OCI-LY7 (cell line): ENCODE data around the gene MAG. TPM values are rescaled to one million over a fixed set of nuclear protein-coding genes. Genes with fewer than 3 reads are reported as not detected.

ENCODE experiments used
- BruUV-seq: library from RNA; stranded (reverse); fragments of 400-500 nt; replicated peaks from 2 replicates; lab custom pipeline; 2021; lab: Mats Ljungman, UMichigan
- CTCF ChIA-PET: fragments of 300-600 bp; sonication (Branson Sonifier 250); formaldehyde crosslinking; loops from one replicate; lab custom pipeline; 2022; ENCODE audit warnings: antibody characterized with exemption; ENCODE audit not compliant: unreplicated experiment; lab: Charles Lee
- POLR2A ChIA-PET: fragments of 300-600 bp; sonication (Branson Sonifier 250); formaldehyde crosslinking; loops from one replicate; lab custom pipeline; 2022; ENCODE audit warnings: antibody characterized with exemption; lab: Charles Lee
- DNase-seq: peaks from one replicate; pipeline ENCODE4 v3.0.0-alpha.2; 2015; ENCODE audit warnings: low spot score
- H2AFZ ChIP-seq: fragments of 200-600 bp; sonication (generic), shearing (Covaris generic); 2 replicates; pipeline ENCODE4 v1.6.1; 2014; ENCODE audit warnings: mild to moderate bottlenecking, antibody characterized with exemption, low read length, moderate library complexity
- H3K27ac ChIP-seq: fragments of 200-600 bp; sonication (generic); 2 replicates; pipeline ENCODE4 v1.5.1; 2014; ENCODE audit warnings: mixed run types, low read depth, mild to moderate bottlenecking, moderate library complexity, low read length, inconsistent platforms; ENCODE audit not compliant: poor library complexity, severe bottlenecking
- H3K36me3 ChIP-seq: fragments of 200-600 bp; sonication (generic); 2 replicates; pipeline ENCODE4 v1.6.1; 2014; ENCODE audit warnings: mild to moderate bottlenecking, antibody characterized with exemption, low read length, moderate library complexity, mixed read lengths; ENCODE audit not compliant: insufficient read depth
- H3K4me1 ChIP-seq: fragments of 200-600 bp; sonication (generic); 2 replicates; pipeline ENCODE4 v1.5.1; 2014; ENCODE audit warnings: mild to moderate bottlenecking, low read length; ENCODE audit not compliant: insufficient read depth, poor library complexity, severe bottlenecking
- H3K4me2 ChIP-seq: fragments of 200-600 bp; sonication (generic); 2 replicates; pipeline ENCODE4 v1.6.1; 2014; ENCODE audit warnings: mild to moderate bottlenecking, low read length
- H3K4me3 ChIP-seq: fragments of 200-600 bp; sonication (generic); 2 replicates; pipeline ENCODE4 v1.5.1; 2014; ENCODE audit warnings: mild to moderate bottlenecking, low read depth, low read length; ENCODE audit not compliant: poor library complexity, severe bottlenecking
- H3K79me2 ChIP-seq: fragments of 200-600 bp; sonication (generic); 2 replicates; pipeline ENCODE4 v1.6.1; 2016; ENCODE audit warnings: low read depth, mild to moderate bottlenecking, low read length, moderate library complexity, mixed read lengths; ENCODE audit not compliant: insufficient read depth
- H3K9me2 ChIP-seq: fragments of 200-600 bp; sonication (generic); 2 replicates; pipeline ENCODE4 v1.6.1; 2016; ENCODE audit warnings: mild to moderate bottlenecking, low read length, mixed read lengths; ENCODE audit not compliant: insufficient read depth
- H3K9me3 ChIP-seq: fragments of 200-600 bp; sonication (generic); 2 replicates; pipeline ENCODE4 v1.6.1; 2014; ENCODE audit warnings: mild to moderate bottlenecking, mixed run types, low read length, mixed read lengths
- H4K20me1 ChIP-seq: fragments of 200-600 bp; sonication (generic); 2 replicates; pipeline ENCODE4 v1.6.1; 2014; ENCODE audit warnings: mild to moderate bottlenecking, antibody characterized with exemption, low read length, moderate library complexity, mixed read lengths; ENCODE audit not compliant: insufficient read depth
- EZH2phosphoT487 ChIP-seq: fragments of 200-600 bp; sonication (generic); IDR thresholded peaks from 2 replicates; pipeline ENCODE4 v1.6.1; 2018; ENCODE audit warnings: low read depth, borderline replicate concordance, mild to moderate bottlenecking, mixed run types, antibody characterized with exemption, low read length, moderate library complexity, mixed read lengths
- intact Hi-C: fragments of 100-400 bp; cut with micrococcal nuclease; formaldehyde crosslinking; loops from one replicate; pipeline ENCODE4 v1.10.0; 2022; ENCODE audit not compliant: unreplicated experiment
- total RNA-seq, 2 experiments: library from RNA; depleted of rRNA in 1 of 2; stranded (reverse); fragments of >200 nt in 1 of 2; shearing (Covaris generic) in 1 of 2; gene quantifications; 2 replicates each; pipeline ENCODE4 v1.2.3, GENCODE V29; 2014 to 2022
- TF ChIP-seq, protein P1 (sequence below): fragments of 200-600 bp; sonication (generic); conservative IDR thresholded peaks from 2 replicates; pipeline ENCODE4 v1.5.1; 2014; ENCODE audit warnings: mild to moderate bottlenecking, antibody characterized with exemption, low read length, moderate library complexity, mixed read lengths

Gene MAG
- total RNA-seq, 2 experiments from 2014 or later, result 4.6 to 10.1 TPM

DNA sequence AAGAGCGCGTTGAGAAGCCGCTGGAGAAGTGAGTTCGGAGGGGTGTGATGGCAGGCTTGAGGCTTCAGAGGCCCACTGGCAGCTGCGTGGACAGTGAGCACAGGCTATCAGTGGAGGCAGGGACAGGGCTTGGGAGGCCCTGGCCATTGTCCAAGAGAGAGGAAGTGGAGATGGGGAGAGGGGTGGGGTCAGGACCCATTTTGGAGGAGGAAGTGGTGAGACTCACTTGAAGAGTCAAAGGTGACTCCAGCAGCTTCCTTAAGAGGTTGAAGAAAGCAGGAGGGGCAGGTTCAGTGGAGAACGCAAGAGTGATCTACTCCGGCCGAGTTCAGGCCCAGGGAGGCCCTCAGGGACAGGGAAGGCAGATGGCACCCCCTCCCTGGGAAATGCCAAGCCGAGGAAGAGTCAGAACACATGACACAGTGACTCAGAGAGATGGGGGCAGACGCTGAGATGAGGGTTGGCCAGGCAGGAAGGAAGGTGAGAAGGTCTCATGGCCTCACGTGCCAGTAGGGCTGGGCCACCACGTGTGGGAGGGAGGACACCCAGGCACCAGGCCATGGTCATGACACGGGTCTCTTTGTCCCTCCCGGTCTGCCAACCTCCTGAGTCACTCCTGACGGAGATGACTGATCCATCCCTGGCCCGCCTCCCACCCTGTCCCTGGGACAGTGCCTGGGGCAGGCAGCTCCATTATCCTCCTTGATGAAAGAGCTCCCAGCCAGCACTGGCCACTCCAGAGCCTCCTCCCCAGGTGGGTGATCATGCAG, 26.9 kb downstream of the MAG start:
- peaks cover 86% of the 10 kb centered on the region for H3K4me1 ChIP-seq
- H3K4me3 ChIP-seq, result peak overlapping the region; percentile 1
- POLR2A ChIA-PET, result interaction anchor here (0.7 to 3.0 kb wide), 9 partner anchors 8 to 30 kb away, joined by 4 to 12 read pairs (median 6); partner anchors contain the start of genes CD22, FFAR1 and MAG
- H3K79me2 ChIP-seq, result no peaks in the 10 kb centered on the region
- no peaks in the 10 kb centered on the region; the same call in 1 of the 2 replicates for H3K36me3 ChIP-seq
- TF ChIP-seq, protein P1, sequence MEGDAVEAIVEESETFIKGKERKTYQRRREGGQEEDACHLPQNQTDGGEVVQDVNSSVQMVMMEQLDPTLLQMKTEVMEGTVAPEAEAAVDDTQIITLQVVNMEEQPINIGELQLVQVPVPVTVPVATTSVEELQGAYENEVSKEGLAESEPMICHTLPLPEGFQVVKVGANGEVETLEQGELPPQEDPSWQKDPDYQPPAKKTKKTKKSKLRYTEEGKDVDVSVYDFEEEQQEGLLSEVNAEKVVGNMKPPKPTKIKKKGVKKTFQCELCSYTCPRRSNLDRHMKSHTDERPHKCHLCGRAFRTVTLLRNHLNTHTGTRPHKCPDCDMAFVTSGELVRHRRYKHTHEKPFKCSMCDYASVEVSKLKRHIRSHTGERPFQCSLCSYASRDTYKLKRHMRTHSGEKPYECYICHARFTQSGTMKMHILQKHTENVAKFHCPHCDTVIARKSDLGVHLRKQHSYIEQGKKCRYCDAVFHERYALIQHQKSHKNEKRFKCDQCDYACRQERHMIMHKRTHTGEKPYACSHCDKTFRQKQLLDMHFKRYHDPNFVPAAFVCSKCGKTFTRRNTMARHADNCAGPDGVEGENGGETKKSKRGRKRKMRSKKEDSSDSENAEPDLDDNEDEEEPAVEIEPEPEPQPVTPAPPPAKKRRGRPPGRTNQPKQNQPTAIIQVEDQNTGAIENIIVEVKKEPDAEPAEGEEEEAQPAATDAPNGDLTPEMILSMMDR, result no peak
- TF ChIP-seq EZH2phosphoT487, result no peak
- CTCF ChIA-PET, result interaction anchor here (0.6 kb wide), 1 partner anchor 396 kb away, joined by 3 read pairs; no protein-coding TSS in a partner anchor
- H2AFZ ChIP-seq, result no peak overlapping the region
- intact Hi-C loops, result no loop called here
- H3K4me2 ChIP-seq, result peak overlapping the region; percentile 57
- BruUV-seq, result no TSS peak
- no peaks in the 10 kb centered on the region for H3K9me2 ChIP-seq
- H3K27ac ChIP-seq, result peak overlapping the region; percentile 88
- peaks cover 8% of the 10 kb centered on the region; the same call in 1 of the 2 replicates for H3K9me3 ChIP-seq
- H4K20me1 ChIP-seq, result no peaks in the 10 kb centered on the region
- no peak for DNase-seq

DNA sequence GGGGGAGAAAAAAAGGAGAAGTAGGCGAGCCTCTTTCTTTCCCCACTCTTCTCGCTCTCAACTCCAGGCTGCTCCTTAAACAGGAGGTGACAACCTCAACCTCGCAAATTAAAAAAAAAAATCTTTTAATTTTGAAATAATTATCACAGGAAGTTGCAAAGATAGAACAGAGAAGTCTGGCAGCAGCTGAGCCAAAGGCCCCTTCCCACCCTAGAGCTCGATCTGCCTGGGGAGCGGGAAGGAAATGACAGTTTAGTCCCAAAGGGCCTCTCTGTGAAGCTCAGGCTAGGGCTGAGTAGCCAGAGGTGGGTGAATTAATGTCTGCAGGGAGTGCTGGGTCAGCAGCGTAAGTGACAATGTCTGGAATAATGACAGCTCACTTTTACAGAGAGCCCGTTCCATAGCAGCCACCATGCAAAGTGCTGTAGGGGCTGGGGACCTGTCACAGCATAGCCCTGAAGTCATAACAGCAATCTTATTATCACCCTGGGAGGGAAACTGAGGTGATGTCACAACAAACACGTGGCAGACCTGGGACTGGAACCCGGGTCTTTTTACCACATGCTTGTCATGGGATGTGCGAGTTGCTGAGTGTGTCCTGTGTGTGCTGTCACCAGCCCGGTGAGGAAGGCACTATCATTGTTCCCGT, 28.2 kb downstream of the MAG start:
- peak overlapping the region; percentile 57 for H3K4me2 ChIP-seq
- no peak for TF ChIP-seq EZH2phosphoT487
- DNase-seq, result peak; percentile 84
- no peaks in the 10 kb centered on the region for H3K9me2 ChIP-seq
- H3K36me3 ChIP-seq, result no peaks in the 10 kb centered on the region; the same call in 1 of the 2 replicates
- H2AFZ ChIP-seq, result peak overlapping the region; percentile 22; the same call in 1 of the 2 replicates
- CTCF ChIA-PET, result interaction anchor here (1.2 kb wide), 1 partner anchor 11 kb away, joined by 5 read pairs; no protein-coding TSS in a partner anchor
- POLR2A ChIA-PET, result interaction anchor here (0.5 to 3.0 kb wide), 13 partner anchors 8 to 323 kb away, joined by 3 to 12 read pairs (median 5); partner anchors contain the start of genes CD22, FFAR1 and MAG
- peaks cover 3% of the 10 kb centered on the region; the same call in 1 of the 2 replicates for H3K79me2 ChIP-seq
- H3K4me1 ChIP-seq, result peaks cover 96% of the 10 kb centered on the region
- H3K27ac ChIP-seq, result peak overlapping the region; percentile 88
- H3K9me3 ChIP-seq, result peaks cover 8% of the 10 kb centered on the region; the same call in 1 of the 2 replicates
- no peaks in the 10 kb centered on the region for H4K20me1 ChIP-seq
- BruUV-seq, result TSS peak; percentile 89
- intact Hi-C loops, result loop anchor here (1.0 to 2.0 kb wide), 2 partner anchors 10 to 23 kb away; no protein-coding TSS in a partner anchor
- H3K4me3 ChIP-seq, result peak overlapping the region; percentile 48

DNA sequence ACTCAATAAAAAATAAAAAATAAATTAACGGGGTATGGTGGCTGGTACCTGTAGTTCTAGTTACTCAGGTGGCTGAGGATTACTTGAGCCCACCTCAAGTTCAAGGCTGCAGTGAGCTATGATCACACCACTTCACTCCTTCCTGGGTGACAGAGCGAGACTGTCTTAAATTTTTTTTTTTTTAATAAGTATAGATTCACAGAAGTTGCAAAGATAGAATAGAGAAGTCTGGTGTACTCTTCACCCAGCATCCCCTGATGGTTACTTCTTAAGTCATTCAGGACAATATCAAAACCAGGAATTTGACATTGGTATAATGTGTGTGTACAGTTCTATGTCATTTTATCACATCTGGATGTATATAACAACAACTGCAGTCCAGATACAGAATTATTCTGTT, 29.3 kb downstream of the MAG start:
- no TSS peak for BruUV-seq
- intact Hi-C loops, result loop anchor here (2.0 kb wide), 1 partner anchor 24 kb away; no protein-coding TSS in a partner anchor
- peak overlapping the region; percentile 57 for H3K4me2 ChIP-seq

More for the DNA sequence above, 29.3 kb downstream of the MAG start:
- peaks cover 13% of the 10 kb centered on the region; the same call in 1 of the 2 replicates for H3K79me2 ChIP-seq
- TF ChIP-seq, protein P1, result no peak
- TF ChIP-seq EZH2phosphoT487, result no peak
- CTCF ChIA-PET, result no interaction called here
- no peaks in the 10 kb centered on the region; the same call in 1 of the 2 replicates for H3K36me3 ChIP-seq
- POLR2A ChIA-PET, result interaction anchor here (1.6 to 3.0 kb wide), 3 partner anchors 8 to 28 kb away, joined by 3 to 12 read pairs (median 9); no protein-coding TSS in a partner anchor
- H3K9me3 ChIP-seq, result peaks cover 8% of the 10 kb centered on the region; the same call in 1 of the 2 replicates
- no peaks in the 10 kb centered on the region for H3K9me2 ChIP-seq
- H3K4me1 ChIP-seq, result peaks cover 97% of the 10 kb centered on the region
- peak overlapping the region; percentile 48 for H3K4me3 ChIP-seq
- no peak for DNase-seq
- no peak overlapping the region for H2AFZ ChIP-seq
- peak overlapping the region; percentile 88 for H3K27ac ChIP-seq
- H4K20me1 ChIP-seq, result no peaks in the 10 kb centered on the region
